Spinal cord (tissue), 10 donors: ENCODE data around the gene CEP192. TPM values are rescaled to one million over a fixed set of nuclear protein-coding genes. Genes with fewer than 3 reads are reported as not detected.

Experiments used
- DNase-seq, 6 donors: peaks; one replicate each; pipeline versions ENCODE4 v3.0.0 to v3.0.0-alpha.2; 2013 to 2015; ENCODE audit warnings: low spot score in 6 of 6, low read depth in 4 of 6
- H3K27ac ChIP-seq: one replicate; pipeline ENCODE4 v1.5.1; 2013; ENCODE audit warnings: low read depth, low read length, control low read depth
- H3K27me3 ChIP-seq: one replicate; pipeline ENCODE4 v1.6.1; 2013; ENCODE audit warnings: low read length; ENCODE audit not compliant: control insufficient read depth, insufficient read depth
- H3K36me3 ChIP-seq: one replicate; pipeline ENCODE4 v1.6.1; 2013; ENCODE audit warnings: low read length; ENCODE audit not compliant: control insufficient read depth, insufficient read depth
- H3K4me1 ChIP-seq: one replicate; pipeline ENCODE4 v1.6.1; 2013; ENCODE audit warnings: low read length; ENCODE audit not compliant: control insufficient read depth, insufficient read depth
- H3K4me3 ChIP-seq: one replicate; pipeline ENCODE4 v1.5.1; 2013; ENCODE audit warnings: low read depth, low read length, control low read depth
- H3K9me3 ChIP-seq: one replicate; pipeline ENCODE4 v1.6.1; 2013; ENCODE audit warnings: low read length; ENCODE audit not compliant: control insufficient read depth, insufficient read depth
- WGBS: methylation state at CpG from one replicate; pipeline ENCODE4 v1.1.5; 2013; ENCODE audit warnings: missing lambda C conversion rate; ENCODE audit not compliant: insufficient coverage; 5-methylcytosine and 5-hydroxymethylcytosine counted together
- polyA plus RNA-seq, 2 donors: library from polyadenylated mRNA; unstranded; fragments of 120-200 nt; gene quantifications; one replicate each; pipeline ENCODE4 v1.2.1, GENCODE V29; 2013; ENCODE audit not compliant: insufficient read length in 2 of 2
- total RNA-seq, 2 donors: library from RNA; depleted of rRNA in 1 of 2; stranded (reverse); fragments of 120-200 nt in 1 of 2; fragments of >200 nt in 1 of 2; gene quantifications; one replicate each; pipeline versions ENCODE4 v1.2.3 to v1.2.4, GENCODE V29; 2013 to 2014
- donor health status: healthy.

CEP192 gene
- total and polyA plus RNA-seq, 4 donors: 25.7 to 55.1 (median 34.6) TPM

GRCh38 chr18:13005289-13005688, 14.1 kb downstream of the CEP192 start:
- Histone ChIP-seq H3K36me3 (peaks cover 24% of the 10 kb centered on the region), H3K9me3 (no peaks in the 10 kb centered on the region), H3K4me3 (no peak overlapping the region), H3K27me3 (no peaks in the 10 kb centered on the region), H3K4me1 (no peaks in the 10 kb centered on the region), H3K27ac (no peak overlapping the region)
- 100% methylated on average over 1 of the region's 1 CpG for WGBS
- no peak for DNase-seq

- H3K4me1 ChIP-seq: no peaks in the 10 kb centered on the region
- no peaks in the 10 kb centered on the region for H3K27me3 ChIP-seq
- H3K27ac ChIP-seq: no peak overlapping the region
- no peaks in the 10 kb centered on the region for H3K9me3 ChIP-seq
- DNase-seq: peak in 2 of 6 donors; percentile 48 to 61
- H3K36me3 ChIP-seq: peaks cover 31% of the 10 kb centered on the region
- H3K4me3 ChIP-seq: no peak overlapping the region
- 94% methylated on average over 6 of the region's 12 CpGs for WGBS
Observed at GRCh38 chr18:13006531-13007247, 15.5 kb downstream of the CEP192 start.

- Histone ChIP-seq H3K4me1 (no peaks in the 10 kb centered on the region), H3K27ac (no peak overlapping the region), H3K36me3 (peaks cover 29% of the 10 kb centered on the region), H3K9me3 (no peaks in the 10 kb centered on the region), H3K27me3 (no peaks in the 10 kb centered on the region), H3K4me3 (no peak overlapping the region)
- 86% methylated on average over 1 of the region's 2 CpGs for WGBS
- no peak for DNase-seq
Observed at GRCh38 chr18:13007248-13007560, 16.0 kb downstream of the CEP192 start.

GRCh38 chr18:13011719-13012118, 20.6 kb downstream of the CEP192 start:
- 89% methylated on average over 2 of the region's 5 CpGs for WGBS
- Histone ChIP-seq H3K27ac (no peak overlapping the region), H3K4me1 (no peaks in the 10 kb centered on the region), H3K36me3 (peaks cover 45% of the 10 kb centered on the region), H3K4me3 (no peak overlapping the region), H3K27me3 (no peaks in the 10 kb centered on the region), H3K9me3 (no peaks in the 10 kb centered on the region)
- DNase-seq: no peak

GRCh38 chr18:13014232-13014631, 23.1 kb downstream of the CEP192 start:
- no peaks in the 10 kb centered on the region for H3K9me3 ChIP-seq
- no peak for DNase-seq
- H3K27ac ChIP-seq: no peak overlapping the region
- no peaks in the 10 kb centered on the region for H3K27me3 ChIP-seq
- H3K4me3 ChIP-seq: no peak overlapping the region
- peaks cover 38% of the 10 kb centered on the region for H3K36me3 ChIP-seq
- no peaks in the 10 kb centered on the region for H3K4me1 ChIP-seq
- WGBS: 100% methylated on average over 2 of the region's 2 CpGs

GRCh38 chr18:13014818-13015217, 23.7 kb downstream of the CEP192 start:
- Histone ChIP-seq H3K9me3 (no peaks in the 10 kb centered on the region), H3K4me3 (no peak overlapping the region), H3K27ac (no peak overlapping the region), H3K36me3 (peaks cover 36% of the 10 kb centered on the region), H3K27me3 (no peaks in the 10 kb centered on the region), H3K4me1 (no peaks in the 10 kb centered on the region)
- 100% methylated on average over 2 of the region's 4 CpGs for WGBS
- no peak for DNase-seq

- no peak for DNase-seq
- peaks cover 23% of the 10 kb centered on the region for H3K36me3 ChIP-seq
- no peak overlapping the region for H3K4me3 ChIP-seq
- no peak overlapping the region for H3K27ac ChIP-seq
- H3K4me1 ChIP-seq: no peaks in the 10 kb centered on the region
- no peaks in the 10 kb centered on the region for H3K27me3 ChIP-seq
- WGBS: no CpG with 5 or more reads among the region's 2 CpGs
- H3K9me3 ChIP-seq: no peaks in the 10 kb centered on the region
Observed at GRCh38 chr18:13017247-13017875, 26.2 kb downstream of the CEP192 start.

- Histone ChIP-seq H3K4me3 (no peak overlapping the region), H3K9me3 (no peaks in the 10 kb centered on the region), H3K27me3 (no peaks in the 10 kb centered on the region), H3K27ac (no peak overlapping the region), H3K4me1 (no peaks in the 10 kb centered on the region), H3K36me3 (peaks cover 19% of the 10 kb centered on the region)
- no CpG with 5 or more reads among the region's 2 CpGs for WGBS
- DNase-seq: no peak
Observed at GRCh38 chr18:13018374-13018773, 27.2 kb downstream of the CEP192 start.

- H3K4me1 ChIP-seq: no peaks in the 10 kb centered on the region
- no CpG with 5 or more reads among the region's 3 CpGs for WGBS
- no peaks in the 10 kb centered on the region for H3K9me3 ChIP-seq
- peaks cover 19% of the 10 kb centered on the region for H3K36me3 ChIP-seq
- no peak overlapping the region for H3K27ac ChIP-seq
- no peak for DNase-seq
- no peak overlapping the region for H3K4me3 ChIP-seq
- H3K27me3 ChIP-seq: no peaks in the 10 kb centered on the region
Observed at GRCh38 chr18:13019301-13019700, 28.1 kb downstream of the CEP192 start.

GRCh38 chr18:13022644-13023043, 31.5 kb downstream of the CEP192 start:
- no peak overlapping the region for H3K27ac ChIP-seq
- no peaks in the 10 kb centered on the region for H3K4me1 ChIP-seq
- no peak overlapping the region for H3K4me3 ChIP-seq
- no peaks in the 10 kb centered on the region for H3K27me3 ChIP-seq
- no peak for DNase-seq
- peaks cover 6% of the 10 kb centered on the region for H3K36me3 ChIP-seq
- H3K9me3 ChIP-seq: no peaks in the 10 kb centered on the region
